Breast epithelium (tissue), 4 donors: ENCODE measurements around the gene PCDH7. TPM values are rescaled to one million over a fixed set of nuclear protein-coding genes. Genes with fewer than 3 reads are reported as not detected.

ENCODE experiments used
- DNase-seq, 2 donors: peaks; one replicate each; pipeline ENCODE4 v3.0.0-alpha.2; 2019; ENCODE audit warnings: low spot score in 2 of 2
- H3K27ac ChIP-seq, 2 donors: fragments of 200-600 bp; sonication (generic) in 1 of 2; one replicate each; pipeline ENCODE4 v1.5.1; 2016 to 2019; ENCODE audit warnings: mild to moderate bottlenecking in 1 of 2
- H3K27me3 ChIP-seq, 2 donors: fragments of 200-600 bp; sonication (generic) in 1 of 2; one replicate each; pipeline versions ENCODE4 v1.5.1 to v1.6.0; 2017 to 2019; ENCODE audit warnings: control low read depth in 1 of 2, mild to moderate bottlenecking in 1 of 2
- H3K36me3 ChIP-seq: fragments of 200-600 bp; one replicate; pipeline ENCODE4 v1.5.1; 2019
- H3K4me1 ChIP-seq, 2 donors: fragments of 200-600 bp; sonication (generic); one replicate each; pipeline ENCODE4 v1.5.1; 2016 to 2019; ENCODE audit warnings: control low read depth in 1 of 2
- H3K4me3 ChIP-seq, 3 donors: fragments of 200-600 bp; sonication (generic); 1 replicate in 2 of 3; 2 replicates in 1 of 3; pipeline ENCODE4 v1.5.1; 2016 to 2019; ENCODE audit warnings: mild to moderate bottlenecking in 3 of 3, moderate library complexity in 2 of 3
- H3K9me3 ChIP-seq, 2 donors: fragments of 200-600 bp; sonication (generic) in 1 of 2; one replicate each; pipeline ENCODE4 v1.5.1; 2016 to 2019; ENCODE audit warnings: control low read depth in 1 of 2
- POLR2A ChIP-seq: fragments of 450-650 bp; IDR thresholded peaks from one replicate; pipeline ENCODE4 v1.6.1; 2016; ENCODE audit warnings: antibody characterized with exemption, mild to moderate bottlenecking, moderate library complexity
- POLR2AphosphoS5 ChIP-seq, 3 donors: sonication (generic); formaldehyde crosslinking; IDR thresholded peaks; one replicate each; pipeline ENCODE4 v1.6.1; 2017; ENCODE audit warnings: antibody characterized with exemption in 3 of 3
- intact Hi-C: fragments of 100-400 bp; cut with DNase I; formaldehyde crosslinking; loops from one replicate; pipeline ENCODE4 v1.15.1; 2023; ENCODE audit warnings: low total_unique reads
- total RNA-seq, 3 donors: library from RNA; depleted of rRNA; stranded (reverse); fragments of >200 nt; gene quantifications; one replicate each; pipeline ENCODE4 v1.1.0, GENCODE V29; 2016
- TF ChIP-seq, protein P1 (sequence below), 3 donors: fragments of 450-650 bp; IDR thresholded peaks; one replicate each; pipeline ENCODE4 v1.5.1; 2016 to 2017; ENCODE audit warnings: antibody characterized with exemption in 3 of 3, mild to moderate bottlenecking in 3 of 3, moderate library complexity in 3 of 3

Gene PCDH7
- total RNA-seq, 3 donors from 2014 or later = 6.1 to 30.9 (median 14.4) TPM

- intact Hi-C loops = no loop called here
- Histone ChIP-seq H3K27ac (no peak overlapping the region), H3K4me1 (no peaks in the 10 kb centered on the region), H3K4me3 (no peak overlapping the region), H3K36me3 (no peaks in the 10 kb centered on the region), H3K27me3 (no peaks in the 10 kb centered on the region), H3K9me3 (no peaks in the 10 kb centered on the region)
- no peak for TF ChIP-seq POLR2AphosphoS5 (IDR thresholded peaks at IDR 0.05)
- no peak for TF ChIP-seq POLR2A
- TF ChIP-seq, protein P1, sequence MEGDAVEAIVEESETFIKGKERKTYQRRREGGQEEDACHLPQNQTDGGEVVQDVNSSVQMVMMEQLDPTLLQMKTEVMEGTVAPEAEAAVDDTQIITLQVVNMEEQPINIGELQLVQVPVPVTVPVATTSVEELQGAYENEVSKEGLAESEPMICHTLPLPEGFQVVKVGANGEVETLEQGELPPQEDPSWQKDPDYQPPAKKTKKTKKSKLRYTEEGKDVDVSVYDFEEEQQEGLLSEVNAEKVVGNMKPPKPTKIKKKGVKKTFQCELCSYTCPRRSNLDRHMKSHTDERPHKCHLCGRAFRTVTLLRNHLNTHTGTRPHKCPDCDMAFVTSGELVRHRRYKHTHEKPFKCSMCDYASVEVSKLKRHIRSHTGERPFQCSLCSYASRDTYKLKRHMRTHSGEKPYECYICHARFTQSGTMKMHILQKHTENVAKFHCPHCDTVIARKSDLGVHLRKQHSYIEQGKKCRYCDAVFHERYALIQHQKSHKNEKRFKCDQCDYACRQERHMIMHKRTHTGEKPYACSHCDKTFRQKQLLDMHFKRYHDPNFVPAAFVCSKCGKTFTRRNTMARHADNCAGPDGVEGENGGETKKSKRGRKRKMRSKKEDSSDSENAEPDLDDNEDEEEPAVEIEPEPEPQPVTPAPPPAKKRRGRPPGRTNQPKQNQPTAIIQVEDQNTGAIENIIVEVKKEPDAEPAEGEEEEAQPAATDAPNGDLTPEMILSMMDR (IDR thresholded peaks at IDR 0.05) = no peak
- DNase-seq = no peak
These were observed 56.3 kb downstream of the PCDH7 start for GRCh38 chr4:30776451-30776850.

DNA sequence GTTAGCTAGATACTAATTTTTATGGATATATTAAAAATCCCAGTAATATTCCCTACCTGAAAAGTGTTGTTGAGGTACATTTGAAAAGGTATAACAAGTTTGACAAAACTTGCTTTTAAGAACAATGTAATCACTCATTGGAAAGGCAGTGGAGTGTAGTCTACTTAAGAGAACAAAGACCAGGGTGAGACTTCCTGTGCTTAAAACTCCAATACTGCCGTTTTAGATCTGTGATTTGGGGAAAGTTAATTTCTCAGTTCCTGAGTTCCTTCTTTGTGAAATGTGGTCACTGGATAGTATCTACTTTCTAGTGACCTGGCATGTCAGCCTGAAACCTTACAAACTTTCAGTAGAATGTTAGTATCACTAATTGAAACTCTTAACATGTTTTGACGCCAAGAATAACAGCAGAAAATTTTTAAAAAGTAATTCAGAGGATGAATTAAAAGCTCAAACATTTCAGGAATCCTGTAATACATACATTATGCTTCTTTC is 56.8 kb downstream of the PCDH7 start:
- no peaks in the 10 kb centered on the region for H3K4me1 ChIP-seq
- H3K27me3 ChIP-seq = no peaks in the 10 kb centered on the region
- no peak for DNase-seq
- no peak overlapping the region for H3K27ac ChIP-seq
- TF ChIP-seq, protein P1 (IDR thresholded peaks at IDR 0.05) = no peak
- TF ChIP-seq POLR2A = no peak
- no peak for TF ChIP-seq POLR2AphosphoS5 (IDR thresholded peaks at IDR 0.05)
- no peak overlapping the region for H3K4me3 ChIP-seq
- intact Hi-C loops = no loop called here
- H3K36me3 ChIP-seq = no peaks in the 10 kb centered on the region
- H3K9me3 ChIP-seq = no peaks in the 10 kb centered on the region
